Liver (tissue), 9 donors: ENCODE measurements around the gene CLIC1. TPM values are rescaled to one million over a fixed set of nuclear protein-coding genes. Genes with fewer than 3 reads are reported as not detected.

ENCODE experiments used
- DNase-seq: peaks from one replicate; pipeline ENCODE4 v3.0.0-alpha.2; 2017; ENCODE audit warnings: low spot score
- H3K27ac ChIP-seq, 2 donors: one replicate each; pipeline ENCODE4 v1.7.0; 2013; ENCODE audit warnings: inconsistent platforms in 2 of 2, low read length in 2 of 2, control low read depth in 1 of 2, low read depth in 1 of 2, mild to moderate bottlenecking in 1 of 2
- H3K27me3 ChIP-seq, 4 donors: one replicate each; pipeline versions ENCODE4 v1.6.1 to v1.7.0; 2013; ENCODE audit warnings: low read length in 3 of 4, inconsistent platforms in 1 of 4, mild to moderate bottlenecking in 1 of 4, moderate library complexity in 1 of 4; ENCODE audit not compliant: control insufficient read depth in 4 of 4, insufficient read depth in 4 of 4
- H3K36me3 ChIP-seq, 4 donors: one replicate each; pipeline versions ENCODE4 v1.6.1 to v1.7.0; 2013; ENCODE audit warnings: low read length in 3 of 4, mild to moderate bottlenecking in 3 of 4, low read depth in 1 of 4, moderate library complexity in 1 of 4; ENCODE audit not compliant: control insufficient read depth in 4 of 4, insufficient read depth in 3 of 4
- H3K4me1 ChIP-seq, 4 donors: one replicate each; pipeline versions ENCODE4 v1.6.1 to v1.7.0; 2013; ENCODE audit warnings: low read length in 3 of 4, mild to moderate bottlenecking in 3 of 4, moderate library complexity in 1 of 4; ENCODE audit not compliant: control insufficient read depth in 4 of 4, insufficient read depth in 4 of 4
- H3K4me3 ChIP-seq, 3 donors: one replicate each; pipeline versions ENCODE4 v1.6.1 to v1.7.0; 2013; ENCODE audit warnings: low read length in 3 of 3, control low read depth in 1 of 3, low read depth in 1 of 3, mild to moderate bottlenecking in 1 of 3
- H3K9ac ChIP-seq, 2 donors: one replicate each; pipeline ENCODE4 v1.7.0; 2013; ENCODE audit warnings: low read length in 2 of 2, mild to moderate bottlenecking in 2 of 2, moderate library complexity in 2 of 2, control low read depth in 1 of 2, low read depth in 1 of 2
- H3K9me3 ChIP-seq, 4 donors: one replicate each; pipeline versions ENCODE4 v1.6.1 to v1.7.0; 2013; ENCODE audit warnings: low read length in 3 of 4; ENCODE audit not compliant: control insufficient read depth in 4 of 4
- ATF3 ChIP-seq: IDR thresholded peaks from 2 replicates; pipeline ENCODE4 v1.6.1; 2016; ENCODE audit warnings: antibody characterized with exemption
- FOXA1 ChIP-seq: IDR thresholded peaks from 2 replicates; pipeline ENCODE4 v1.6.1; 2016; ENCODE audit warnings: antibody characterized with exemption
- FOXA2 ChIP-seq: IDR thresholded peaks from 2 replicates; pipeline ENCODE4 v1.6.1; 2016; ENCODE audit warnings: antibody characterized with exemption
- GABPA ChIP-seq, 2 donors: IDR thresholded peaks in 1 of 2; conservative IDR thresholded peaks in 1 of 2; 2 replicates each; pipeline ENCODE4 v1.6.1; 2016; ENCODE audit warnings: antibody characterized with exemption in 2 of 2, mild to moderate bottlenecking in 1 of 2, moderate library complexity in 1 of 2
- HNF4A ChIP-seq, 2 donors: conservative IDR thresholded peaks; 2 replicates each; pipeline ENCODE4 v1.6.1; 2016; ENCODE audit warnings: antibody characterized with exemption in 2 of 2, mild to moderate bottlenecking in 2 of 2
- JUND ChIP-seq, 2 donors: IDR thresholded peaks; 2 replicates each; pipeline ENCODE4 v1.6.1; 2016; ENCODE audit warnings: antibody characterized with exemption in 2 of 2
- MAX ChIP-seq: IDR thresholded peaks from 2 replicates; pipeline ENCODE4 v1.6.1; 2016; ENCODE audit warnings: antibody characterized with exemption
- RAD21 ChIP-seq, 2 donors: IDR thresholded peaks; 2 replicates each; pipeline ENCODE4 v1.6.1; 2016; ENCODE audit warnings: antibody characterized with exemption in 2 of 2, mild to moderate bottlenecking in 2 of 2
- RXRA ChIP-seq, 2 donors: IDR thresholded peaks; 2 replicates each; pipeline ENCODE4 v1.6.1; 2017 to 2018; ENCODE audit warnings: antibody characterized with exemption in 2 of 2, mild to moderate bottlenecking in 1 of 2
- SP1 ChIP-seq: IDR thresholded peaks from 2 replicates; pipeline ENCODE4 v1.6.1; 2018; ENCODE audit warnings: antibody characterized with exemption, mild to moderate bottlenecking
- TAF1 ChIP-seq: conservative IDR thresholded peaks from 2 replicates; pipeline ENCODE4 v1.6.1; 2016; ENCODE audit warnings: antibody characterized with exemption, mild to moderate bottlenecking
- YY1 ChIP-seq: IDR thresholded peaks from 2 replicates; pipeline ENCODE4 v1.6.1; 2016; ENCODE audit warnings: antibody characterized with exemption, mild to moderate bottlenecking
- ZBTB33 ChIP-seq: IDR thresholded peaks from 2 replicates; pipeline ENCODE4 v1.6.1; 2016; ENCODE audit warnings: antibody characterized with exemption
- WGBS: extraction: QIAGEN DNeasy Blood & Tissue Kit; methylation state at CpG from one replicate; pipeline ENCODE4 v1.1.7; 2013; 5-methylcytosine and 5-hydroxymethylcytosine counted together
- polyA plus RNA-seq, 2 donors: library from polyadenylated mRNA; stranded (reverse) in 1 of 2; unstranded in 1 of 2; fragments of 200-250 nt in 1 of 2; fragments of >200 nt in 1 of 2; fragmentation: Nextera tagmentation in 1 of 2; extraction: Ambion mirVana in 1 of 2; gene quantifications; one replicate each; pipeline versions ENCODE4 v1.2.1 to v1.2.3, GENCODE V29; 2013 to 2015
- total RNA-seq, 2 donors: library from RNA; depleted of rRNA; stranded (reverse); fragments of >200 nt; gene quantifications; one replicate each; pipeline ENCODE4 v1.2.3, GENCODE V29; 2014
- donor health status: healthy.
- donor health status: healthy.
- donor health status: healthy.
- donor health status: healthy.
- donor health status: healthy.

Gene CLIC1
- total and polyA plus RNA-seq, 4 donors: 56.5 to 124 (median 64.5) TPM

- Histone ChIP-seq H3K4me1 (peaks cover 3 to 25% (median 12%) of the 10 kb centered on the region in 4 donors), H3K36me3 (peaks cover 6 to 31% (median 19%) of the 10 kb centered on the region in 4 donors), H3K27me3 (no peaks in the 10 kb centered on the region), H3K27ac (peak within 1 kb of the TSS; percentile 91 to 92), H3K4me3 (peak within 1 kb of the TSS; percentile 73 to 77 (median 73)), H3K9ac (peak within 1 kb of the TSS; percentile 37 to 62), H3K9me3 (no peaks in the 10 kb centered on the region)
- no peak for DNase-seq
- 34% methylated on average over 36 of the region's 36 CpGs for WGBS
- TF ChIP-seq YY1: no peak
Measured at GRCh38 chr6:31728767-31729514, 7.4 kb downstream of the CLIC1 start, which contains the start of gene DDAH2. Gene DDAH2 (minus strand): TSS chr6:31729299. CDS start chr6:31729161, 138 bp downstream.

GRCh38 chr6:31727717-31728671 lies 8.3 kb downstream of the CLIC1 start:
- no peak for DNase-seq
- Histone ChIP-seq H3K27me3 (no peaks in the 10 kb centered on the region), H3K9ac (peak overlapping the region in 1 of 2 donors; percentile 19), H3K4me3 (peak overlapping the region in 1 of 3 donors; percentile 73), H3K9me3 (no peaks in the 10 kb centered on the region), H3K36me3 (peaks cover 6 to 24% (median 11%) of the 10 kb centered on the region in 4 donors), H3K27ac (peak overlapping the region; percentile 39 to 68), H3K4me1 (peaks cover 3 to 21% (median 12%) of the 10 kb centered on the region in 4 donors)
- TF ChIP-seq FOXA2 (no peak), TAF1 (no peak), RAD21 (IDR thresholded peaks at IDR 0.05) (no peak), RXRA (IDR thresholded peaks at IDR 0.05) (no peak), MAX (no peak), SP1 (no peak), FOXA1 (no peak), GABPA (IDR thresholded peaks at IDR 0.05 in 1 of 2, conservative IDR thresholded peaks at IDR 0.05 in 1 of 2) (no peak)
- WGBS: 87% methylated on average over 41 of the region's 41 CpGs

- no peak overlapping the region for H3K4me3 ChIP-seq
- no peak for DNase-seq
Measured at GRCh38 chr6:31727034-31727716, 9.2 kb downstream of the CLIC1 start.

More at GRCh38 chr6:31727034-31727716, 9.2 kb downstream of the CLIC1 start:
- H3K36me3 ChIP-seq: peaks cover 4 to 19% (median 8%) of the 10 kb centered on the region in 4 donors
- peak overlapping the region; percentile 22 to 68 for H3K27ac ChIP-seq
- peaks cover 3 to 21% (median 12%) of the 10 kb centered on the region in 4 donors for H3K4me1 ChIP-seq
- whole genome bisulfite sequencing: 81% methylated on average over 7 of the region's 7 CpGs
- no peaks in the 10 kb centered on the region for H3K9me3 ChIP-seq
- TF ChIP-seq FOXA2 (no peak), ZBTB33 (no peak), ATF3 (no peak), YY1 (no peak), JUND (IDR thresholded peaks at IDR 0.05) (no peak), HNF4A (conservative IDR thresholded peaks at IDR 0.05) (no peak), RXRA (IDR thresholded peaks at IDR 0.05) (no peak), MAX (no peak)
- H3K9ac ChIP-seq: no peak overlapping the region
- H3K27me3 ChIP-seq: no peaks in the 10 kb centered on the region
